Measurements from ENCODE around the gene BRCC3. TPM values are rescaled to one million over a fixed set of nuclear protein-coding genes. Genes with fewer than 3 reads are reported as not detected.

Gene BRCC3
- total and polyA plus RNA-seq, 3 donors from 2014 or later, result 1.4 to 3.4 (median 2.8) TPM

GRCh38 chrX:155031657-155032056 lies 39.7 kb upstream of the BRCC3 start:
- no peak for DNase-seq
- Histone ChIP-seq H3K9me3 (no peaks in the 10 kb centered on the region), H3K36me3 (ENCODE audit: low read depth, missing control alignments) (no peaks in the 10 kb centered on the region), H3K27me3 (no peaks in the 10 kb centered on the region), H3K4me1 (no peaks in the 10 kb centered on the region), H3K4me3 (no peak overlapping the region), H3K27ac (no peak overlapping the region)
- intact Hi-C loops (cut with DNase I; ENCODE audit: low total_unique reads), result no loop called here
- no peak for TF ChIP-seq CTCF (IDR thresholded peaks at IDR 0.05)
- TF ChIP-seq POLR2A (IDR thresholded peaks at IDR 0.05), result no peak
- WGBS, 2 donors, result 92 to 93% methylated on average over 5 of the region's 5 CpGs

GRCh38 chrX:155035688-155036087 lies 35.6 kb upstream of the BRCC3 start:
- intact Hi-C loops (cut with DNase I; ENCODE audit: low total_unique reads), result no loop called here
- H3K4me3 ChIP-seq, result no peak overlapping the region
- no peak for DNase-seq
- H3K27me3 ChIP-seq, result no peaks in the 10 kb centered on the region
- no peak overlapping the region for H3K27ac ChIP-seq
- H3K4me1 ChIP-seq, result no peaks in the 10 kb centered on the region
- 95% methylated on average over 3 to 4 of the region's 4 CpGs for WGBS, 2 donors
- H3K9me3 ChIP-seq, result no peaks in the 10 kb centered on the region
- no peaks in the 10 kb centered on the region for H3K36me3 ChIP-seq (ENCODE audit: low read depth, missing control alignments)
- TF ChIP-seq CTCF (IDR thresholded peaks at IDR 0.05) (no peak), POLR2A (IDR thresholded peaks at IDR 0.05) (no peak)

- no peak for DNase-seq
- Histone ChIP-seq H3K4me3 (no peak overlapping the region), H3K36me3 (ENCODE audit: low read depth, missing control alignments) (no peaks in the 10 kb centered on the region), H3K4me1 (no peaks in the 10 kb centered on the region), H3K9me3 (no peaks in the 10 kb centered on the region), H3K27ac (no peak overlapping the region), H3K27me3 (no peaks in the 10 kb centered on the region)
- intact Hi-C loops (cut with DNase I; ENCODE audit: low total_unique reads), result no loop called here
- TF ChIP-seq POLR2A (IDR thresholded peaks at IDR 0.05), result no peak
- TF ChIP-seq CTCF (IDR thresholded peaks at IDR 0.05), result no peak
- 90 to 93% methylated on average over 6 of the region's 6 CpGs for WGBS, 2 donors
These were observed 25.0 kb upstream of the BRCC3 start for GRCh38 chrX:155046129-155046810.

GRCh38 chrX:155046811-155047528 lies 24.3 kb upstream of the BRCC3 start:
- no peak for TF ChIP-seq CTCF (IDR thresholded peaks at IDR 0.05)
- TF ChIP-seq POLR2A (IDR thresholded peaks at IDR 0.05), result no peak
- Histone ChIP-seq H3K4me3 (no peak overlapping the region), H3K36me3 (ENCODE audit: low read depth, missing control alignments) (no peaks in the 10 kb centered on the region), H3K4me1 (no peaks in the 10 kb centered on the region), H3K9me3 (no peaks in the 10 kb centered on the region), H3K27ac (no peak overlapping the region), H3K27me3 (no peaks in the 10 kb centered on the region)
- intact Hi-C loops (cut with DNase I; ENCODE audit: low total_unique reads), result no loop called here
- WGBS, 2 donors, result 87 to 93% methylated on average over 3 to 5 of the region's 5 CpGs
- no peak for DNase-seq

All from testis (tissue), 3 donors.